Gastrocnemius medialis (tissue), 4 donors: ENCODE data around the gene SORBS1.

Experiments
- CTCF ChIP-seq, 5 experiments: fragments of 450-650 bp in 3 of 5; fragments of 200-600 bp in 2 of 5; sonication (generic) in 2 of 5; IDR thresholded peaks in 4 of 5; conservative IDR thresholded peaks in 1 of 5; 1 replicate in 4 of 5; 2 replicates in 1 of 5; pipeline ENCODE4 v1.5.1; 2016 to 2019; ENCODE audit warnings: antibody characterized with exemption in 5 of 5, mild to moderate bottlenecking in 3 of 5, moderate library complexity in 3 of 5
- POLR2A ChIP-seq, 2 donors: fragments of 450-650 bp; IDR thresholded peaks; one replicate each; pipeline ENCODE4 v1.6.1; 2017; ENCODE audit warnings: antibody characterized with exemption in 2 of 2, mild to moderate bottlenecking in 2 of 2, moderate library complexity in 2 of 2

DNA sequence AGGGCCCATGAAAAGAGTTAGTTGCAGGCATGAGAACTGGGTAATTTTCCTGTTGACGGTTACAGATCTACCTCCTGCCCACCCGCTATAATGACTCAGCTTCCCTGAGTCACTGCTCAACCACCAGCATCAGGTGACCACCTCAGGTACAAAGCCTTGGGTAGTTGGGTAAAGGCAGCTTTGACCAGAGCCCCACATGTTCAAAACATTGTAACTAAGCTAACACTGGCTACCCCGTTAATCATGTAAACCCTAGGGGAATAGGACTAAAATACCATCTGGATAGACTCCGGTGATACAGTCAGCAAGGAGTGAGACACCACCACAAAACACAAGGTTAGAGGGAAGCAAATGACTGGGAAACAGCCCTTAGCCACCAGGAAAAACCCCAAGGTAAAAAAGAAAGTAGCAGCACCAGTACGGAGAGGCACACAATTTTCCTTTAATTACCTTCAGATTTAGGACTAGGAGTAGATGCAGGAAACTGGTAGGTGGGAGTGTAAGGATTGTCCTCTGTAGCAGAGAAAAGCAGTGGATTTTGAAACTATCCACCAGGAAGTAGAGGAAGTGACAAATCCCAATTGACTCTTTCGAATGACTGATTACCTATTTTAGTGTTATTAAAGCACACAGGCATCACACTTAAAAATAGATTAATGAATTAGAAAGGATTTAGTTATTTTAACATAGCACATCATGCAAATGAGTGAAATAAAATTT is 166.8 kb downstream of the SORBS1 start:
- TF ChIP-seq POLR2A (IDR thresholded peaks at IDR 0.05): no peak
- TF ChIP-seq CTCF (IDR thresholded peaks at IDR 0.05 in 4 of 5, conservative IDR thresholded peaks at IDR 0.05 in 1 of 5): no peak
